HL-60/S4 treated with phorbol 12-myristate 13-acetate at 8.2 ng/mL for 4 days and 3 days (cell line): Measurements from ENCODE around the gene PCIF1.

Source experiments
- in situ Hi-C: fragments of 300-500 bp; cut with MboI; formaldehyde crosslinking; loops from 2 replicates; pipeline ENCODE4 v1.15.0; 2022; ENCODE audit warnings: low sequenced_read_pairs

PCIF1 gene

GRCh38 chr20:45964006-45964400 lies 29.5 kb downstream of the PCIF1 start:
- in situ Hi-C loops, result no loop called here

- in situ Hi-C loops, result no loop called here
Observed at GRCh38 chr20:45965169-45966002, 30.9 kb downstream of the PCIF1 start.

GRCh38 chr20:45967551-45968080 lies 33.1 kb downstream of the PCIF1 start:
- in situ Hi-C loops, result no loop called here

- in situ Hi-C loops, result no loop called here
Observed at GRCh38 chr20:45968081-45968671, 33.7 kb downstream of the PCIF1 start.

GRCh38 chr20:45968801-45969711 lies 34.6 kb downstream of the PCIF1 start:
- in situ Hi-C loops, result no loop called here

- in situ Hi-C loops, result no loop called here
Observed at GRCh38 chr20:45969712-45970634, 35.5 kb downstream of the PCIF1 start.

GRCh38 chr20:45970646-45971424 lies 36.4 kb downstream of the PCIF1 start:
- in situ Hi-C loops, result no loop called here

- in situ Hi-C loops, result no loop called here
Observed at GRCh38 chr20:45971425-45971674, 36.9 kb downstream of the PCIF1 start.

- in situ Hi-C loops, result no loop called here
Observed at GRCh38 chr20:45971675-45972499, 37.4 kb downstream of the PCIF1 start, which contains the start of gene ZNF335. ZNF335 (minus strand) TSS chr20:45972203; CDS start chr20:45971410, 793 bp downstream.

- in situ Hi-C loops, result no loop called here
Observed at GRCh38 chr20:45972500-45973183, 38.2 kb downstream of the PCIF1 start.

GRCh38 chr20:45974896-45975565 lies 40.5 kb downstream of the PCIF1 start:
- in situ Hi-C loops, result no loop called here

- in situ Hi-C loops, result no loop called here
Observed at GRCh38 chr20:45975686-45976085, 41.2 kb downstream of the PCIF1 start.

- in situ Hi-C loops, result no loop called here
Observed at GRCh38 chr20:45976086-45976485, 41.6 kb downstream of the PCIF1 start.

GRCh38 chr20:45981261-45981660 lies 46.8 kb downstream of the PCIF1 start:
- in situ Hi-C loops, result no loop called here

- in situ Hi-C loops, result no loop called here
Observed at GRCh38 chr20:45983279-45983743, 48.8 kb downstream of the PCIF1 start.

GRCh38 chr20:45985573-45985972 lies 51.1 kb downstream of the PCIF1 start:
- in situ Hi-C loops, result no loop called here

- in situ Hi-C loops, result no loop called here
Observed at GRCh38 chr20:45987108-45987780, 52.8 kb downstream of the PCIF1 start.
